ENCODE results near the gene DSCAML1.

Gene DSCAML1

GRCh38 chr11:117430293-117430955 lies 366.6 kb downstream of the DSCAML1 start:
- TF ChIP-seq FOXP2 (optimal IDR thresholded peaks at IDR 0.05; ENCODE audit: borderline replicate concordance, extremely low read depth, extremely low read length, insufficient read depth) (no peak), TAF1 (IDR thresholded peaks at IDR 0.05; ENCODE audit: borderline replicate concordance, insufficient read depth, low read length) (no peak), POLR2AphosphoS5 (IDR thresholded peaks at IDR 0.05; ENCODE audit: low read depth, low read length) (no peak), SIN3A (IDR thresholded peaks at IDR 0.05; ENCODE audit: borderline replicate concordance, insufficient read depth, low read length) (no peak), REST (IDR thresholded peaks at IDR 0.05; ENCODE audit: insufficient read depth in 1 of 2, low read depth in 2 of 2, low read length in 2 of 2) (no peak)

- no peak for TF ChIP-seq POLR2AphosphoS5 (IDR thresholded peaks at IDR 0.05; ENCODE audit: low read depth, low read length)
- no peak for TF ChIP-seq FOXP2 (optimal IDR thresholded peaks at IDR 0.05; ENCODE audit: borderline replicate concordance, extremely low read depth, extremely low read length, insufficient read depth)
- no peak for TF ChIP-seq SIN3A (IDR thresholded peaks at IDR 0.05; ENCODE audit: borderline replicate concordance, insufficient read depth, low read length)
- TF ChIP-seq TAF1 (IDR thresholded peaks at IDR 0.05; ENCODE audit: borderline replicate concordance, insufficient read depth, low read length), result no peak
- TF ChIP-seq REST (IDR thresholded peaks at IDR 0.05; ENCODE audit: insufficient read depth in 1 of 2, low read depth in 2 of 2, low read length in 2 of 2), result no peak
Observed at GRCh38 chr11:117428856-117429229, 368.2 kb downstream of the DSCAML1 start.

- TF ChIP-seq SIN3A (IDR thresholded peaks at IDR 0.05; ENCODE audit: borderline replicate concordance, insufficient read depth, low read length) (no peak), TAF1 (IDR thresholded peaks at IDR 0.05; ENCODE audit: borderline replicate concordance, insufficient read depth, low read length) (no peak), FOXP2 (optimal IDR thresholded peaks at IDR 0.05; ENCODE audit: borderline replicate concordance, extremely low read depth, extremely low read length, insufficient read depth) (no peak), POLR2AphosphoS5 (IDR thresholded peaks at IDR 0.05; ENCODE audit: low read depth, low read length) (no peak), REST (IDR thresholded peaks at IDR 0.05; ENCODE audit: insufficient read depth in 1 of 2, low read depth in 2 of 2, low read length in 2 of 2) (no peak)
Observed at GRCh38 chr11:117428186-117428855, 368.7 kb downstream of the DSCAML1 start.

GRCh38 chr11:117427356-117427874 lies 369.6 kb downstream of the DSCAML1 start:
- TF ChIP-seq FOXP2 (optimal IDR thresholded peaks at IDR 0.05; ENCODE audit: borderline replicate concordance, extremely low read depth, extremely low read length, insufficient read depth), result no peak

- no peak for TF ChIP-seq TAF1 (IDR thresholded peaks at IDR 0.05; ENCODE audit: borderline replicate concordance, insufficient read depth, low read length)
- TF ChIP-seq REST (IDR thresholded peaks at IDR 0.05; ENCODE audit: insufficient read depth in 1 of 2, low read depth in 2 of 2, low read length in 2 of 2), result no peak
- TF ChIP-seq SIN3A (IDR thresholded peaks at IDR 0.05; ENCODE audit: borderline replicate concordance, insufficient read depth, low read length), result no peak
- no peak for TF ChIP-seq FOXP2 (optimal IDR thresholded peaks at IDR 0.05; ENCODE audit: borderline replicate concordance, extremely low read depth, extremely low read length, insufficient read depth)
- no peak for TF ChIP-seq POLR2AphosphoS5 (IDR thresholded peaks at IDR 0.05; ENCODE audit: low read depth, low read length)
Observed at GRCh38 chr11:117426941-117427340, 370.1 kb downstream of the DSCAML1 start.
